ENCODE data around the gene SPINT3.

SPINT3 gene

DNA sequence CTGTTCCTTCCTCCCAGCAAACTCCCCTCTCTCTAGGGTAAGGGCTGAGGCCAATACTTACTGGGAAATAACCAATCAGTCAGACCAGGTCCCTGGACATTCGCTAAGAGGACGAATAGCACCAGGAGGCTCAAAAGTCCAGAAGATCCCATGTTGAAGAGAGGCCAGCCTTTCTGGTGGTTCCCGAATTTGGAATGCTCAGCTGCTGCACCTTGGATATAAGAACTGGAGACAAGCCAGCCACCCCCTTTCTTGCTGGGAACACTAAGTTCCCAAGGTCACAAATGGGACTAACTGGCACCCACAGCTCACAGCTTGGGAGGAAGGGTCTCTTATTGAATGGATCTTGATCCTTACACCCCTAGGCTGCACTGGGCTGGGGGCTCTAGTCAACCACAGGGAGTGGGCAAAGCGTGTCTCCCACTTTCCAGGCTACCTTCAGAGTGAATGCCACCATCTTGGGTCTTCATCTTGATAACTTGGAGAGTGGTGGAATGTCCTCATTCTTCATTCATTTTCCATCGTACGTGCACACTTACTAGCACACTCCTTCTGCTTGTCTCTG is 31.9 kb upstream of the SPINT3 start, which contains the start of gene EPPIN:
TSS of gene EPPIN (minus strand) at position 196 of the 565 bp plus-strand sequence. CDS start at position 152, 44 bp downstream.
- Histone ChIP-seq H3K4me2 (ENCODE audit: low read depth, low read length) (no peak within 1 kb of the TSS), H2AFZ (ENCODE audit: low read length) (no peak within 1 kb of the TSS), H3K9me3 (replicated peaks; ENCODE audit: insufficient read depth, low read length) (no peaks in the 10 kb centered on the region), H3F3A (ENCODE audit: insufficient read depth, low read length) (no peaks in the 10 kb centered on the region), H3K79me2 (ENCODE audit: low read length) (no peaks in the 10 kb centered on the region), H3K27ac (ENCODE audit: low read length) (no peak within 1 kb of the TSS), H3K4me3 (ENCODE audit: low read length) (no peak within 1 kb of the TSS), H3K9me2 (replicated peaks; ENCODE audit: insufficient read depth, low read length) (no peaks in the 10 kb centered on the region), H3K9ac (ENCODE audit: low read length) (no peak within 1 kb of the TSS), H4K20me1 (ENCODE audit: insufficient read depth, low read length) (no peaks in the 10 kb centered on the region), H3K4me1 (ENCODE audit: low read length) (no peaks in the 10 kb centered on the region), H3K27me3 (replicated peaks; ENCODE audit: insufficient read depth, low read length) (no peaks in the 10 kb centered on the region), H3K36me3 (replicated peaks; ENCODE audit: insufficient read depth, low read length) (no peaks in the 10 kb centered on the region)
- DNase-seq = no peak
- TF ChIP-seq, protein P1, sequence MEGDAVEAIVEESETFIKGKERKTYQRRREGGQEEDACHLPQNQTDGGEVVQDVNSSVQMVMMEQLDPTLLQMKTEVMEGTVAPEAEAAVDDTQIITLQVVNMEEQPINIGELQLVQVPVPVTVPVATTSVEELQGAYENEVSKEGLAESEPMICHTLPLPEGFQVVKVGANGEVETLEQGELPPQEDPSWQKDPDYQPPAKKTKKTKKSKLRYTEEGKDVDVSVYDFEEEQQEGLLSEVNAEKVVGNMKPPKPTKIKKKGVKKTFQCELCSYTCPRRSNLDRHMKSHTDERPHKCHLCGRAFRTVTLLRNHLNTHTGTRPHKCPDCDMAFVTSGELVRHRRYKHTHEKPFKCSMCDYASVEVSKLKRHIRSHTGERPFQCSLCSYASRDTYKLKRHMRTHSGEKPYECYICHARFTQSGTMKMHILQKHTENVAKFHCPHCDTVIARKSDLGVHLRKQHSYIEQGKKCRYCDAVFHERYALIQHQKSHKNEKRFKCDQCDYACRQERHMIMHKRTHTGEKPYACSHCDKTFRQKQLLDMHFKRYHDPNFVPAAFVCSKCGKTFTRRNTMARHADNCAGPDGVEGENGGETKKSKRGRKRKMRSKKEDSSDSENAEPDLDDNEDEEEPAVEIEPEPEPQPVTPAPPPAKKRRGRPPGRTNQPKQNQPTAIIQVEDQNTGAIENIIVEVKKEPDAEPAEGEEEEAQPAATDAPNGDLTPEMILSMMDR (IDR thresholded peaks at IDR 0.05; ENCODE audit: low read length) = no peak

DNA sequence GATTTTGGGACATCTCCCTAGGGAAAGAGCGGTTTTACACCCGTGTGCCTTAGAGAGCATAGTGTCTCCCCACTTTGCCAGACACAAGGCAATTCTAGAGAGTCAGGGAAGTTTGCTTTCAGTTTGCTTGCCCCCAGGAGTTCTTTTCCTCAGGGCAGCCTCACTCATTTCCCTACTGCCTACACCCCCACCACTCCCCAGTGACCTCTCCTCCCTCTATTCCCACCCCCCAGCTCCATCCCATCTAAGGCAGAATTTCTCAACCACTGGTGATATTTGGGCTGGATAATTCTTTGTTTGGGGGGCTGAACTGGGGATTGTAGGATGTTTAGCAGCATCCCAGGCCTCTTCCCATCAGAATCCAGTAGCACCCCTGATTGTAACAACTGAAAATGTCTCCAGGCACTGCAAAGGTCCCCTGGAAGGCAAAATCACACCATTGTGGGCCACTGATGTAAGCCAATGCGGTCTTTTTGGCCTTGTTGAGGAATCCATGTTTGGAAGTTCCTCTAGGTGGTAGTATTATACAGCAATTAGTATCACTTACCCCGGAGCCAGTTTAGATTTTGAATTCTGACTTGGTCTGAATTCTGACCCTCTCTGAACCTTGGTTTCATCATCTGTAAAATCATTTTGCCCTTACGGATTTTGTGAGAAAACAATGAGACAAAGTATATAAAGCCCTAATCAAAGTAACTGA is 30.5 kb upstream of the SPINT3 start:
- H3K27me3 ChIP-seq (replicated peaks; ENCODE audit: insufficient read depth, low read length) = no peaks in the 10 kb centered on the region
- H3K9me3 ChIP-seq (replicated peaks; ENCODE audit: insufficient read depth, low read length) = no peaks in the 10 kb centered on the region
- no peaks in the 10 kb centered on the region for H3K36me3 ChIP-seq (replicated peaks; ENCODE audit: insufficient read depth, low read length)
- H3K9me2 ChIP-seq (replicated peaks; ENCODE audit: insufficient read depth, low read length) = no peaks in the 10 kb centered on the region
- no peak overlapping the region for H3K4me2 ChIP-seq (ENCODE audit: low read depth, low read length)
- peak; percentile 15 for DNase-seq
- no peak overlapping the region for H2AFZ ChIP-seq (ENCODE audit: low read length)
- H3K4me1 ChIP-seq (ENCODE audit: low read length) = no peaks in the 10 kb centered on the region
- no peaks in the 10 kb centered on the region for H3K79me2 ChIP-seq (ENCODE audit: low read length)
- H3F3A ChIP-seq (ENCODE audit: insufficient read depth, low read length) = no peaks in the 10 kb centered on the region
- no peak overlapping the region for H3K9ac ChIP-seq (ENCODE audit: low read length)
- no peaks in the 10 kb centered on the region for H4K20me1 ChIP-seq (ENCODE audit: insufficient read depth, low read length)
- H3K27ac ChIP-seq (ENCODE audit: low read length) = no peak overlapping the region
- TF ChIP-seq, protein P1 (IDR thresholded peaks at IDR 0.05; ENCODE audit: low read length) = peak; percentile 27
- no peak for TF ChIP-seq EZH2phosphoT487 (IDR thresholded peaks at IDR 0.05; ENCODE audit: low read length)
- no peak overlapping the region for H3K4me3 ChIP-seq (ENCODE audit: low read length)

DNA sequence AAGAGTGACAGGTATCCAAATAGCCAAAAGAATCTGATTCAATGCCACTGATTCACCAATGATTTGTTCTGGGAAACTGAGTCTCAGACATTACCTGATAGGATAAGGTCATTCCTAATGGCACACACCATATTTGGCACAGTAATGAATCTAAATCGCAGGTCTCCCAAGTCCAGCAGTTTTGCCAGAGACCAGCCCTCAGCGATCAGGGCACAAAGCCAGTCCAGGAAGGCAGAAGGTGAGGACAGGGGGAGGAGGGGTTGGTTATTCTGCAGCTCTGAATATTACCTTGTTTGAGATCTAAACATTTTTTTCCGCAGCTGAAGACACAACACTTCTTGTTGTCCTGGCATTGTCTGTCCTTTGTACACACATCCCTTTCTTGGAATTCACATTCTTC is 29.9 kb upstream of the SPINT3 start:
- Histone ChIP-seq H2AFZ (ENCODE audit: low read length) (no peak overlapping the region), H3F3A (ENCODE audit: insufficient read depth, low read length) (no peaks in the 10 kb centered on the region), H3K4me3 (ENCODE audit: low read length) (no peak overlapping the region), H3K9me3 (replicated peaks; ENCODE audit: insufficient read depth, low read length) (no peaks in the 10 kb centered on the region), H3K27me3 (replicated peaks; ENCODE audit: insufficient read depth, low read length) (no peaks in the 10 kb centered on the region), H3K36me3 (replicated peaks; ENCODE audit: insufficient read depth, low read length) (no peaks in the 10 kb centered on the region), H3K4me2 (ENCODE audit: low read depth, low read length) (no peak overlapping the region), H3K27ac (ENCODE audit: low read length) (no peak overlapping the region), H3K9ac (ENCODE audit: low read length) (no peak overlapping the region), H3K4me1 (ENCODE audit: low read length) (no peaks in the 10 kb centered on the region), H3K79me2 (ENCODE audit: low read length) (no peaks in the 10 kb centered on the region), H4K20me1 (ENCODE audit: insufficient read depth, low read length) (no peaks in the 10 kb centered on the region), H3K9me2 (replicated peaks; ENCODE audit: insufficient read depth, low read length) (no peaks in the 10 kb centered on the region)
- DNase-seq = no peak
- TF ChIP-seq EZH2 (optimal IDR thresholded peaks at IDR 0.05; ENCODE audit: low read depth, low read length) (no peak), EZH2phosphoT487 (IDR thresholded peaks at IDR 0.05; ENCODE audit: low read length) (no peak)
- TF ChIP-seq, protein P1 (IDR thresholded peaks at IDR 0.05; ENCODE audit: low read length) = no peak

Data from MM.1S (cell line).